Muscle of back (tissue), 11 donors: ENCODE data around the gene TP53I13. TPM values are rescaled to one million over a fixed set of nuclear protein-coding genes. Genes with fewer than 3 reads are reported as not detected.

Experiments
- DNase-seq, 3 donors: peaks; one replicate each; pipeline versions ENCODE4 v3.0.0 to v3.0.0-alpha.2; 2013
- polyA plus RNA-seq, 10 donors: library from polyadenylated mRNA; unstranded; fragments of 120-200 nt; gene quantifications; one replicate each; pipeline ENCODE4 v1.2.1, GENCODE V29; 2013; ENCODE audit not compliant: insufficient read length in 10 of 10

Gene TP53I13
- polyA plus RNA-seq, 10 donors = 22.9 to 40.1 (median 27.9) TPM

DNA sequence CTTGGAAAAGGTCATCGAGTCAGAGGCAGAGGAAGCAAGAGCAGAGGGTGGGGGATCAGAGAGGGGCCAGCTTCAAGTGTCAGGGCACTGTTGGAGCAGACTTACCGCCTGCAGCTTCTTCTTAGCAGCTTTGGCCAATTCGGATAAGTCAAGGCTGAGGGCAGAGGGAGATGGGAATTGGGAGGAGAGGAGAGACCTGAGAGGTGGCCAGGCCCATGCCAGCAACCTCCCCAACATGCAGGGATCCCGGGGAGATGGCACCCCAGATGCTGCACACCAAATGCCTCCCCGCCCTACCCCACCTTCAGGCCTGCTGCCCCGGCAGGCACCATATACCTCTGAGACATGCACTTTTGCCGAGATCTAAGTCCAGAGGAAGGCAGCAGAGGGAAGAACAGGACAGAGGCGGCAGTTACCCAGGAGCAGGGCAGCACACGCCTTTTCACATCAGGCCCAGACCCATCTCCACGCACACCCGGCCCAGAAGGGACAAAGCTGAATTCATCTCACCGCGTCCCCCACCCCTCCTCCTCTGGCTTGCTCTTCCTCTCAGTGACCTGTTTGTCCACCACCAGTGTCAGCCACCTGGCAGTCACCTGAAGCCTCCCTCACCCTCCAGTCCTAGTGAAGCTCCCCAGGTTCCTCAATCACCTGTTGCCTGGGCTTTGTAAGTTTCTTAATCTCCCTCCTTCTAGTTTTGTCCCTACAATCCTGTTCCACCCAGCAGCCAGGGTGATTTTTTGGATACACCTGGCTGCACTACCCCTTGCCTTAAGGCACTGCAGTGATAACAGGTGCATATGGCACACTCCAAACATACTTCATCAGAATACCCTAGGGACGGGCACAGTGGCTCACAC is 10.4 kb downstream of the TP53I13 start:
- no peak for DNase-seq

DNA sequence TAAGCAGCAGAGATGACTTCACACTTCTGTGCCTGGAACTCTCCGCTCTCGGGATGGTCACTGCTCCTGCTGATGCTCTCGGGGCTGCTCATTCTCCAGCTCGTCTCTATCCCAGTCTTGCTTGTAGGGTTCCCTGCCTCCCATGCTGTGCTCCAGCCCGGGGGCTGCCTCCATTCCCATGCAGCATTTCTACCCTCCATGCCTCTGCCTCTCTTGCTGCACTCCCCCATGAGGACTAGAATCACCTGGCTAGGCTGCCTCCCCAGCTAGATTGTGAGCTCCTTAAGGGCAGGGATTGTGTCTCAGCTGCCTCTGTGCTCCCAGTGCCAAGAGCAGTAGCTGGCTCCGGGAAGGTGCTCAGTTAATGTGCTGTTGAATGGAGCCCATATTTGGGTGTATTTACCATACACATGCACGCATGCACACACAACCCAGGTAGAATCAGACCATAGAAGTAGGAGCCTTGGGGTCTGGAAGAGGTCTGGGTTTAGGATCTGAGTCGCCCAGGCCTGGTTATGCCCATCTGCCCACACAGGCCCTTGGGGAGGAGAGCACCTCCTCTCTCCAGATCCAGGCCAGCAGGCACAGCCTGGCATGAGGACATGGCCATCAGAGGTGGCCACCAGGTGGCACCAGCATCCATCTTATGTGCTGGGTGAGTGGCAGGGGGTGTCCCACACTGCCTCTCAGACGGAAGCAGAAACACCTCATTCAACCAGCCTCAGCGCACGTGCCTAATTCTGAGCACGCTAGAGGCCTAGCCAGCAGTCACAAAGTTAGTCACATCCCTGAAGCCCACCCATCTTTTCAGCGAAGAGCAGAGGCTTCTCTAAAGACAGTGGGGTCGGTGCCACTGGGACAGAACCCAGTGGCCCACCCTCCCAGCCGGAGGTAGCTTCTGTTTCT is 11.6 kb downstream of the TP53I13 start:
- DNase-seq = peak; percentile 70 to 86 (median 81)

DNA sequence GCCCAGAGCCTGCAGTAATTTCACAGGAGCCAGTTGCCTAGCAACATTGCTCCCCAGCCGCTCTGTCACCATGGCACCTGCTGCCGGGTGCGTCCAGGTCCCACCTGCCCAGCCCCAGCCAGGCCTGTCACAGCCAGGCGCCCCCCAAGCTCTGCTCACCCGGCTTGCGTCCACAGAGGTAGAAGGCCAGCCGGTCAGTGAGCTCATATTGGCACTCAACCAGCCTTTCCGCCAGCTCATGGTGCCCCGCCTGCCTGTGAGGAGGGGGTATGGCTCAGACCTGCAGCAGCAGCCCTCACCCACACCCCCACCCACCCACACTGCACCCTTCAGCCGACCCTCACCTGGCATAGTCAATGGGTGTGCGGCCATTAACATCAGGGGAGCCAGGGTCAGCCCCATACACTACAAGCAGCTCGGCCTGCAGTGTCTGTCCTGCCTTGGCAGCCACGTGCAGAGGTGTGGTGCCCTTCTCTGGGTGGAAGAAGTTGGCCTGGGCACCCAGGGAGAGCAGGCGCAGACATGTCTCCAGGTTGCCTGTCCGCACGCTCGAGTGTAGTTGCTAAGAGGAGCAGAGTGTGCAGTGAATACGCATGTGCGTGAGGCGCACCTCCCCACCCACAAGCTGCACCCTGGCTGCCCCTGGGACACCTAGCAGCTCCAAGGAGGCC is 13.2 kb downstream of the TP53I13 start:
- DNase-seq = no peak

DNA sequence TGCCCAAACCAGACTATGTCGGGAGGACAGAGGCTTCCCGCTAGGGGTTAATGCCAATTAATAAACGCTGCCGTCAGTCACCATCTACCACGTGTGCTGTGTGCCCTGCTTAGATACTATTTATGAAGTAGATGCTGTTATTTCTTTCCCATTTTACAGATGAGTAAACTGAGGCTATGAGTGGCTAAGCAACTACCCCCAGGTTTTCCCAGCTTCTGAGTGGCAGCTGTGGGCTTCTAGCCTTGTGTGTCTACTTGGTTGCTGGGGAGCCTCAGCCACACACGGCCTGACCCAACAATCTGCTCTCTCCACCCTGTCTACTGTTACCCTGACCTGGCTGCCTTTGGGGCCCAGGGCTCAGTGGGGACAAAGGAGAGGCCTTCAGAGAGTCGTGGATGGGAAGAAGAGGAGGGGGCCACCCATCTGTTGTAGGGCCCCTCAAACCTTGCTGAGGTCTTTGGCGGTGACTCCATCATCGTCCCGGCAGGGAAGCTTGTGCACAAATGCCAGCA is 13.8 kb downstream of the TP53I13 start:
- DNase-seq = no peak

DNA sequence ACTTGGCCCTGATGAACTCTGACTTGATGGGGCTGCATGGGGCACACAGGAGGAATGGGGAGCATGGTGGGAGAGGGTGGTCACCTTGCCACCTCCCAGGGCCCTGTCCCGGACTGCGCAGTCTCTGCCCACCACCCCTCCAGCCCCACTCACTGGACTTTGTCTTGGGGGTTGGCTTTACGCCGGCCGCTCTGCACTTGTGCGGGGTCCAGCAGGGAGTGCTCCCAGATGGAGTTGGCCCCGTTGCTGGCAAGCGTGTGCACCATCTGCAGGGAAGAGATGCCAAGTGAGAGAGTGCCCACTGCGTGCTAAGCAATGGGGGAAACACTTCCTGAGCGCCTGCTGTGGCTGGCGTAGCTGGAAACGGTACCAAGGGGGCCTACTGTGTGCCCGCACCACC is 14.3 kb downstream of the TP53I13 start:
- DNase-seq = no peak

DNA sequence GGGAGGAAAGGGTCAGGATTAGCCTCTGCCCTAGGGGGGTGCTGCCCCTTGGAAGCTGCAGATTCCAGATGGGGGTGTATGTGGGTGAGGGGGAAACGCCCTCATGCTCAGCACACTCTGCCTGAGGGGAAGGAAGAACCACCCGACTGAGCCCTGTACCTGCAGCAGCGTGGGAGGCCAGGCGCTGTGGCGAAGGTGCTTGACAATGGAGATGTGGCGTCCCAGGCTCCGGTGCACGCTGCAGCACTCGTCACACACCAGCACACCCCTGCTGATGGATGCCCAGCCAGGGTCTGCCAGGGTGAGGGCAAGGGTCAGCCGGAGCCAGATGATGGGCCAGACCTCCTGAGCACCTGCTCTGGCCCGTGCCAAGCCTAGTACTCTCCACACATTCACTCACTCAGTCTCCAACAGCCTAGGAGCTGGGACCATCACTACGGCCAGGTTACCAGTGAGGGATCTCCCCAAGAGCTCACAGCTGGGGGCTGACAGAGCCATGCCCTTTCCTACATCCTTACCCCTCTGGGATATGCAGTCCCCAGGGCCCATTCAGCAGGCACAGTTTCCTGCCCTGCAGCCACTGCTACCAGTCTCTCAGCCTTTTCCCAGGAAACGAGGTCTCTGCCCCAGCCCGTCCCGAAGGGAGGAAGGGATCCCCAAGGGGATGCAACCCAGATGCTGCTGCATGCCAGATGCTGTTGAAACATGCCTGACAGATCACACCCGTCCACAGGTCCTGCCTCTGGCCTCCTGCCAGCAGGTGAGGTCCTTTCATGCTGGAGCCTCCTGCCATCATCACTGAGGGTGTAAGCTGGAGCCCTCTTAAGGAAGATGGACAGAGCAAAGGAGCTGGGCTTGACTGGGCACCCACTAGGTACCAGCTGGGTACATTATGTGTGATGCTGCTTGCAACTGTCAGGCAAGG is 15.1 kb downstream of the TP53I13 start:
- DNase-seq = no peak

DNA sequence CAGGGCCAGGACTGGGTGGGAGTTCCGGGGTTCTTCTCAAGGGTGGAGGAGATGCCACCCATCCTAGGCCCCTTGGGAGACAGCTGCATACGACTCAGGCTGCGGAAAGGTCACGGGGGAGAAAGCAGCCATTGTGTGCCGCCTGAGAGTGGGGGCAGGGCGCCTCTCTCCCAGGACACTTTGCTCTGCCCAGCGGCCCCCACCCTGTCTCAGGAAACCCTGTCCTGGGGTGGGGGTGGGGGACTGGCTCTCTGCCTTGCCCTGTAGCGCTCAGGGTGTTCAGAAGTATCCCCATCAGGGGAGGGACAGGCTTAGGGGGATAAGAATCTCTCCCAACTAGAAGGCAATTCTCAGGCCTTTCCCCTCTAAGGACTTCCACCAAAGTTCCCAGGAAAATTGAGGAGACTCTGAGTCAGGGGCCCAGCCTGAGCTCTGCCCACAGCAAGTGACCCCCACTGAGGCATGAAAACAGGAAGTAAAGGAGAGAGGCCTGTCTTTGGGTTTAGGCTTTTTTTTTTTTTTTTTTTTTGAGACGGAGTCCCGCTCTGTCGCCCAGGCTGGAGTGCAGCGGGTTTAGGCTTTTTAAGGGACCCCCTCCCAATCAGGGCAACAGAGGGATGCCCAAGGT is 16.1 kb downstream of the TP53I13 start:
- DNase-seq = no peak

DNA sequence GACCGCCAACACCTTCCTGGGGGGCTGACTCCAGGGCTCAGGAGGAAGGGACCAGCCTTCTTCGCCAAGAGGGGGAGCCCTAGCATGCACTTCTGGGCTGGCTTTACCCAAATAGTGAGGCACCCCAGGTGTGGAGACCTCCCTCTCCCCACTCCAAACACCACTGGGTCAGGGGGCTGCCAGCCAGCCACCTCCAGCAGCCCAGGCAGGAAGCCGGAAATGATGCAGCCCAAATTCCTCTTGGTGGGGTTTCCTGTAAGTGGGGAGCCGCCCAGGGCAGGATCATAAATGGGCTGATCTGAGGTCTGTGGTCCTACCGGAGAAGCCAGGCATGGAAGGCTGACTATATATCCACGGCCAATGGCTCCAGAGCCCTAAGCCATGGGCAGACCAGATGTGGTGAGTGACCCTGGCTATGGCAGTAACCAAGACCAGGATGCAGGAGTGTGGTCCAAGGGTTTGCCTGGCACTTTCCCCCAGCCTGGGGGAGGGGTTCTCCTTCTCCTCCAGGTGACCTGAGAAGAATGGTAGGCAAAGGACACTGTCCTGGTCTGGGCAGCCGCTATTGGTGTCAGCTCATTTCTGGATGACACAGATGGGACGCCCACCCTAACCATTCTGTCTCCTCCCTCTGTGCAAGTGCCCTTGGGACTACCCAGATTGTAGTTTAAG is 16.7 kb downstream of the TP53I13 start:
- DNase-seq = no peak

DNA sequence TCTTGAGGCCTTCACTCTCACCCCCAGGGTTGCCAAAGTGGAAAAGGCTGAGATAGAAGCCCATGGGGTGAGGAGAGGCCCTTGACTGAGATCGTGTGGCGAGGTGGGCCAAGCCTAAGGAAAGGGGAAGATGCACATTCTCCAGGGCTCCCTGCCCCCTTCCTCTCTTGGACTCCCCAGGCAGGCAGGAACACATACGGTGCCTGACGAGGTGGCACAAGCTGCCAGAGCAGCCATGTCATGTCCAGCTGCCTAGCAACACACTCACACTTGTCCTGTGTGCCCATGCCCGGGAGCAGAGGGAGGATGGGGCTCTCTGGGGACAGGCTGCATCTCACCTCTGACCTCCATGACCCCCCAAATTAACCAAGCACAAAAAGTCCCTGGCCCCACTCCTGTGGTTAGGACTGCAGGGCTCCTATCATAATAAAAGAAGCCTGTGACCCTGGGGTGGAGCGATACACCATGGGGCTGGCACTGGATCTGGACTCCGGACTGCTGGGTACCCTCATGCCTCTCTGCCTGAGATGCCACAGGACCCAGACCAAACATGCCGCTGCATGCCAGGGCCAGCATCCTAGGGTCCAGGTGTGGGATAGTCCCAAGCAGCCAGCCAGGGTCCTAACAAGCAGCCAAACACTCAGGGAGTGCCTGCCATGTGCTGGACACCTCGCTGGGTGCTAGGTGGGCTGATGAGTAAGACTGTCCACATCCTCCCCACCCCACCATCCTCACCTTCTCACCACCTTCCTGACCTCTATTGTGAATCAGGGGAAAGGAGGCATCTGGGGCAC is 18.4 kb downstream of the TP53I13 start:
- DNase-seq = no peak

DNA sequence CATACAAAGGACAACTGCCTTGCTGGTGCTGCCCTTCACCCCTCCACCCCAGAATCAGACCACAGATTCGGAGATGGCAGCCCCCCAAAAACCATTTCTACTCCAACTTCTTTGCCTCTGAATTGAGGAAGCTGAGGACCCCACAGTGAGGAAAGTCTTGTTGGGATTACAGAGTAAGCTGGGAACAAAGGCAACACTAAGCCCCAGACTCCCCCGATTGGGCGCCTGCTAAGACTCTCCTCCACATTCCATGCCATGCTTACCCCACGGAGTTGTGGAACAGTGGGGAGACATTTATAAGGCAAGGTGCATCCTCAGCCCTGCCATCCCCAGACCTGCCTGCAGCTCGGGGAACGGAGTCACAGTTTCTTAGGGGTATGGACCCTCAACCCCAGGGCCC is 19.1 kb downstream of the TP53I13 start:
- no peak for DNase-seq

DNA sequence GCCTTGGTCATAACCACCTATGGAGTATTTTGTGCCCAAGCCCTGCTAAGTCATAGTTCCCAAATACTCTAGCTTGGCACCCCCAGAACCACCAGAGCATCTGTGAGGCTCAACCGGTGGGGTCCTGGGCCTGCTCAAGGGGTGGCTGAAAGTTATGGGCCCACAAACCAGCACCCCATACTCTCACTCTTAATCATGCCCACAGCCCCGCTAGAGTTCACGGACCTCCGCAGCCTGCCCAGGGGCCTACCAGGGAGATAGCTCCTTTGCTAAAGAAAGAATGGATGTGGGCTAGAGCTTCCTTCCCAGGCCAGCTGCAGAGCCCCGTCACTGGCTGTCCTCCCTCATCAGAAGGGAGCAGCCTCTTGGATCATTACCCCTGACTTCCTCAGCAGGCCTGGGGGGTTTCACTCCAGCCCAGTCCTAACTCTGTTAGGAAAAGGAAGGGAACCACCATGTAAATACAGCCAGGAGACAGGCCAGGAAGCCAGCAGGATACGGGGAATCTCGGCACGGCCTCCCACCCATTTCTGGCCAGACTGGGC is 19.6 kb downstream of the TP53I13 start:
- DNase-seq = no peak

DNA sequence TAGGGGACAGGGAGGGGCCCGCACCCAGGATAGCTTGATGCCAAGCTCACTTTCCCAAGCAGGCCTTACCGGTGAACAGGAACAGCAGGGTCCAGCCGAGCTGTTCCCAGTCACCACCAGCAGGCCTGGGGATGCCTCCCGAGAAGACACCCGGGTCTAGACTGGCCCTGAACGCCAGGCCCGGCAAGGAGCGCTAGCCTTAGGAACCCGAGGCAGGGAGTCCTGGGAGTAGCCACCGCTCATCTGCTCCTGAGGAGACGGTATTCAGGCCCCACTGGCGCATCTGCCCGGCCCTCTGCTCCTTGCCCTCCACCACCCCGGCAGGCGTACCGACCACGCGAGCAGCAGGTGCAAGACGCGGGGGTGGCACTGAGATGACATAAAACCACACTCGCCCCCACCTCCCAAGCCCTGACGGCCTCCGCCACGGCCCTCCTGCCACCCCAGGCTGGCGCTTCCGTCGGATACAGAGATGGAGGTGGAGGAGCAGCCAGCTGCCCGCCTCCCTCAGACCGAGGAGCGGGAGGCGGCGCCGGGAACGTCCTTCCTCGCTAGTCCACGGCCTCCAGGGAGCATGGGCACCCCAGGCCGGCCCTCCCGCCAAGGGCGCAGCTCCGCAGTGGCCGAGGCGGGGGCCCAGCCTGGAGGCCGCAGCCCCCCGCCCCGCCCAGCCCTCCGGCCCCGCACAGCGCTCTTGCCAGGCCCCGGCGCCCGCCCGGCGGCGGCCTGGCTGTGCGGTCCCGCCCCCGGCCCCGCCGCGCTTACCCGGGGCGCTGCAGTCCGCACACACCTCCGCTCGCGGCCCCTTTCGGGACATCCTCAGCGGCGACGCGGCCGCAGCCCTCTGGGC is 20.3 kb downstream of the TP53I13 start:
- peak in 1 of 3 donors; percentile 67 for DNase-seq

DNA sequence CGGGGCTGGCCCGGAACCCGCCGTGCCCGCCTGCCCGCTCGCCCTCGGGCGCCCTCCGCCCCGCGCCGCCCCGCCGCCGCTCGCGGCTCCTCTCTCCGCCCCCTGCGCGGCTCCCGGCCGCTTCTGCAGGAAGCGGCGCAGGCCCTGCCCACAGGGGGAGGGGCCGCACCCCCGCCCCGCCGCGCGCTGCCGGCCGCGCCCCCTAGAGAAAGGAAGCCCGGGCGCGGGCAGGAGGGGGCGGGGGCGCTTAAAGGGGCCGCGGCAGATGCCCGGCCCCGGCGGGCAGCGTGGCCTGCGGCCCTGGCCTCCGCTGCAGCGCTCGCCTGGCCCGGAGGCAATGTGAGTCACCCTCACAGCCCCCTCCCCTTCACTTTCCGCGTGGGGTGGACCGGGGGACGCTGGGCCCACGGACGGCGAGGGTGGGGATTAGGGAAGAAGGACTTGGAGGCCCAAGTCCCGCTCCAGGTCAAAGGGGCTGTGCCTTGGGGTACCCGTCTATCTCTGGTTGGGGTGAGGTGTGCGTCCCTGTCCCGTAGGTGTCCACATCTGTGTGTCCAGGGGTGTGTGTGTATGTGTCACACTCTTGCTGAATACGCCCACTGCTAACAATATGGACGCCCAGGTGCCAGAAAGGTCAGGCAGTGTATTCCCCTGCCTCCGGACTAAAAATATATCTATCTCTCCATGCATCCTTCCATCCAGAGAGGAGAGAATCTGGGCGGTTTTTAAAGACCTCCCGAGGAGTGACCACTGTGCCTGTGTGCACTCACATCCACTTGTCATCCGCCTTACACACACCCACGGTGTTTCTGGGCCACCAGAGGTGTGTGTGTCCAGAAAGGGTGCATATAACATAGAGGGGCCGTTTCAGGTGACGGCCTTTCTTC is 21.3 kb downstream of the TP53I13 start, which contains the start of gene GIT1:
Gene GIT1, minus strand, starts transcription at position 125 of the 887 bp plus-strand sequence. CDS start 270 bp downstream, outside the sequence.
- peak; percentile 89 to 95 (median 91) for DNase-seq

DNA sequence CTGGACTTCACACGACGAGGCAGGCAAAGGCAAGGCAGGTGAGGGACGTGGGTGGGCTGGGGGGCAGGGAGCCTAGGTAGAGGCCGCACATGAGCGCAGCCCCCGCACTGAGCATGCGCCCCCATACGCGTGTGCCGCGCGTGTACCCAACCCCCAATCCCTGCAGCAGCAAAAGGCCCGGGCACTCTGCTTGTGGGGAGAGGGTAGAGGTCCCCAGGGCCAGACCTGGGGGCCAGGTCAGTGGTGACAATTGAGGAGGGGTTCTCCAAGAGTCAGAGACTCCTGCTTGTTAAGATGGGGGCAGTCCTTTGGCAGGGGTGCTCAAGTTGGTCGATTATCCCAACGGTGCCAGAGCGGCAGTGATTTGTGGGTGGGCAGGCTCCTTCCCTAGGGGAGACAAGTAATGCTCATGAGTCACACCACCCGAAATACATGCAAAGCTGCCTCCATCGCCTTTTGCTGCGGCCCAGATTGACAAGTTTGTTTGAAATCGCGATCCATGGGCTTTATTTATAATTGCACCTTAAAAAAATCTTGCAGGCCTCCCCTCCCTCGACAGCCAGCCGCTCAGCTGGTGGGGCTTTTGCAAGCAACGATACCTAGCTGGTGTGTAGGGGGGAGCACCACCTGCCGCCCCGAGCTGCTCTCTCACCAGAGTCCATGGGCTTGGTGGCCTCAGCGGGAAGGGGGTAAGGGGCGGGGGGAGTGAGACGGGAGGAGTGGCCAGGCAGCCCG is 22.1 kb downstream of the TP53I13 start:
- no peak for DNase-seq

DNA sequence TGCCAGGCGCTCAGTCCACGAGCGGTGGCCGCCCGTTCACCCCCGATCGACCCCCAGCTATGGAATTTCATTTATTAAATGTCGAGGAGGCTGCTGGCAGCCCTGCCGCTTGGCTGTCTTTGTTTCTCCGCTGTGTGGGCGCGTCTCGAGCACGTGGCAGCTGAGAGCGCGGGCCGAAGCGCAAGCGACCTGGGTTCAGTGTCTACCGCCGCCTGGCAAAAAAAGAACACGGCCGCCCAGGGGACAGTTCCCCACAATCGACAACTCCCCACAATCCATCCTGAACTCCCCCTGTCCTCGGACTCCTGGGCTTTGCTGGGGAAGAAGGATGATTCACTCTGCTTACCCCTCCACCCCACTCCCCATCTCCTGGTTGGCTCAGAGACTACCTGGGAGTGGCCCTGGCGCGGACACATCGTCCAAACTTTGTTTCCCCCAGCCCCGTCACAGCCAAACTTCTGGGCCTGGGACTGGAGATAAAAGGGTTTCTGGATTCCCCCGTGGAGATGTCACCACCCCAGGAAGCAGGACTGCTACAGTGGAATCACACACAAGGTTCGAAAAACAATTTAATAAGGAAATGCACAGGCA is 22.7 kb downstream of the TP53I13 start:
- DNase-seq = peak in 2 of 3 donors; percentile 77 to 82
